Renal cortex interstitium (tissue), 11 donors: ENCODE results near the gene IFI27. TPM values are rescaled to one million over a fixed set of nuclear protein-coding genes. Genes with fewer than 3 reads are reported as not detected.

ENCODE experiments used
- DNase-seq, 11 donors: peaks; one replicate each; pipeline ENCODE4 v3.0.0-alpha.2; 2013; ENCODE audit warnings: low read depth in 9 of 11, low spot score in 4 of 11; ENCODE audit errors: extremely low read depth in 1 of 11
- polyA plus RNA-seq, 3 donors: library from polyadenylated mRNA; unstranded; fragments of 120-200 nt; gene quantifications; one replicate each; pipeline ENCODE4 v1.2.1, GENCODE V29; 2013; ENCODE audit not compliant: insufficient read length in 3 of 3

Gene IFI27
- polyA plus RNA-seq, 3 donors: 5.0 to 15.4 (median 6.5) TPM

GRCh38 chr14:94120667-94121340 lies 10.3 kb downstream of the IFI27 start:
- no peak for DNase-seq

- no peak for DNase-seq
These were observed 10.9 kb downstream of the IFI27 start for GRCh38 chr14:94121485-94121884.

GRCh38 chr14:94122438-94122837 lies 11.9 kb downstream of the IFI27 start:
- DNase-seq: no peak

GRCh38 chr14:94123296-94123695 lies 12.8 kb downstream of the IFI27 start:
- DNase-seq: no peak

GRCh38 chr14:94123868-94124267 lies 13.3 kb downstream of the IFI27 start:
- DNase-seq: no peak

- DNase-seq: no peak
These were observed 14.2 kb downstream of the IFI27 start for GRCh38 chr14:94124582-94125377.

GRCh38 chr14:94125659-94126418 lies 15.3 kb downstream of the IFI27 start:
- no peak for DNase-seq

GRCh38 chr14:94126419-94126677 lies 15.8 kb downstream of the IFI27 start:
- no peak for DNase-seq

GRCh38 chr14:94126800-94127199 lies 16.3 kb downstream of the IFI27 start:
- DNase-seq: no peak

- no peak for DNase-seq
These were observed 16.8 kb downstream of the IFI27 start for GRCh38 chr14:94127330-94127729.

- DNase-seq: no peak
These were observed 17.8 kb downstream of the IFI27 start for GRCh38 chr14:94128216-94128839.

- peak in 10 of 11 donors; percentile 36 to 71 (median 60) for DNase-seq
These were observed 18.7 kb downstream of the IFI27 start, which contains the start of gene IFI27L2 for GRCh38 chr14:94129111-94129757. Gene IFI27L2, minus strand, starts transcription at chr14:94129604. Its CDS starts 40 bp downstream, at chr14:94129564.

- peak in 2 of 11 donors; percentile 20 to 34 for DNase-seq
These were observed 19.4 kb downstream of the IFI27 start for GRCh38 chr14:94129758-94130414.

- DNase-seq: peak in 7 of 11 donors; percentile 43 to 69 (median 55)
These were observed 21.9 kb downstream of the IFI27 start for GRCh38 chr14:94132285-94132887.

- DNase-seq: no peak
These were observed 24.9 kb downstream of the IFI27 start for GRCh38 chr14:94135476-94135875.

GRCh38 chr14:94136575-94137331 lies 26.2 kb downstream of the IFI27 start:
- DNase-seq: peak; percentile 47 to 80 (median 67)

- DNase-seq: no peak
These were observed 27.7 kb downstream of the IFI27 start for GRCh38 chr14:94138251-94138650.
